Activated CD4-positive, alpha-beta T cell treated with anti-CD3 and anti-CD28 coated beads, Interleukin-2, amount 50 U/mL, for 16 hours (primary cell): Measurements from ENCODE around the gene GRPEL2.
A peak's percentile ranks its signal among the peaks of the same experiment; 100 is the strongest.

Experiments used
- DNase-seq: peaks from one replicate; pipeline ENCODE4 v3.0.0-alpha.2; 2020

GRPEL2 gene

GRCh38 chr5:149345147-149345891 lies at the start of gene GRPEL2:
GRPEL2 (plus strand) TSS chr5:149345499; CDS start chr5:149345540, 41 bp downstream.
- peak; percentile 98 for DNase-seq

GRCh38 chr5:149297340-149298025 lies 47.8 kb upstream of the GRPEL2 start:
- DNase-seq, result no peak

GRCh38 chr5:149298163-149298562 lies 47.1 kb upstream of the GRPEL2 start:
- no peak for DNase-seq

GRCh38 chr5:149298842-149299404 lies 46.4 kb upstream of the GRPEL2 start:
- no peak for DNase-seq

GRCh38 chr5:149299451-149300054 lies 45.7 kb upstream of the GRPEL2 start:
- no peak for DNase-seq

GRCh38 chr5:149300441-149300840 lies 44.9 kb upstream of the GRPEL2 start:
- DNase-seq, result no peak

- DNase-seq, result no peak
These were observed 44.1 kb upstream of the GRPEL2 start for GRCh38 chr5:149301049-149301743.

GRCh38 chr5:149301744-149302380 lies 43.4 kb upstream of the GRPEL2 start:
- no peak for DNase-seq

GRCh38 chr5:149302641-149303040 lies 42.7 kb upstream of the GRPEL2 start:
- no peak for DNase-seq

GRCh38 chr5:149303210-149303609 lies 42.1 kb upstream of the GRPEL2 start:
- DNase-seq, result no peak

GRCh38 chr5:149304195-149305078 lies 40.9 kb upstream of the GRPEL2 start:
- DNase-seq, result no peak

GRCh38 chr5:149309354-149309753 lies 35.9 kb upstream of the GRPEL2 start:
- DNase-seq, result no peak

- DNase-seq, result no peak
These were observed 34.8 kb upstream of the GRPEL2 start for GRCh38 chr5:149310488-149310887.

- DNase-seq, result no peak
These were observed 34.2 kb upstream of the GRPEL2 start for GRCh38 chr5:149310947-149311658.

GRCh38 chr5:149313151-149313841 lies 32.0 kb upstream of the GRPEL2 start:
- no peak for DNase-seq

- no peak for DNase-seq
These were observed 30.7 kb upstream of the GRPEL2 start for GRCh38 chr5:149314571-149315111.

GRCh38 chr5:149315753-149316152 lies 29.5 kb upstream of the GRPEL2 start:
- DNase-seq, result no peak

- peak; percentile 40 for DNase-seq
These were observed 27.8 kb upstream of the GRPEL2 start for GRCh38 chr5:149317281-149318048.

GRCh38 chr5:149319174-149319573 lies 26.1 kb upstream of the GRPEL2 start:
- DNase-seq, result no peak
